ENCODE measurements around the gene EXOC3L1.

EXOC3L1 gene

DNA sequence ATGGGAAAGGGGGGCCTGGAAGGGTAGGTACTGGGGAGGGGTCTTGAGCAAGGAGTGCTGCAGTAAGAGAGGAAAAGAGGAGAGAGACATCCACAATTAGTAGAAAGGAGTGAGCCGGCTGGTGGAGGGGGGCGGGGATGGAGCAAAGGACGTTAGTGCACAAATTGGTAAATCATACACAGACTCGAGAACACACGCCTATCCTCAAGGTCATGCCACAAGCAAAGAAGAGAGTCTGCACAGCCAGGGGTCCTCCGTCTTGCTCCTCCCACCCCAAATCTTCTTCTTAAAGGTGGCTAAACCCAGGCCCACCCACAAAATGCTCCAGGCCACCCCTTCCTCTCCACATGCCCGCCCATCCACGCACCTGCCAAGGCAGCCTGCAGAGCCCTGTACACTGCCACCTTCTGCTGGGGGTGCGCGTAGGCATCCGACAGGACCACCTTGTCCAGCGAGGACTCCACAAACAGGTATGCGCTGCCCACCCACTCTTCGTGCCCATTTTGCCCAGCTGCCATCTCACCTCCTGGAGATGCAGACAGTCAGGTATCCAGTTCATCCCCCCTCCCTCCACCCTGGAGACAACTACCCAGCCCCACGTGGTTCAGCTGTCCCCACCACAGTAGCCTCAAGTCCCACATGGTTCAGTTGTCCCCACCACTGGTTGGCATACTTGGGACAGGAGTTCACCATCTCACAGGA lies 33.6 kb downstream of the EXOC3L1 start:
- H3K4me1 ChIP-seq (ENCODE audit: control insufficient read depth in 1 of 2, insufficient read depth in 2 of 2, low read length in 2 of 2): peaks cover 5 to 32% of the 10 kb centered on the region in 2 donors
- no peaks in the 10 kb centered on the region for H3K27me3 ChIP-seq (ENCODE audit: low read depth, low read length)

DNA sequence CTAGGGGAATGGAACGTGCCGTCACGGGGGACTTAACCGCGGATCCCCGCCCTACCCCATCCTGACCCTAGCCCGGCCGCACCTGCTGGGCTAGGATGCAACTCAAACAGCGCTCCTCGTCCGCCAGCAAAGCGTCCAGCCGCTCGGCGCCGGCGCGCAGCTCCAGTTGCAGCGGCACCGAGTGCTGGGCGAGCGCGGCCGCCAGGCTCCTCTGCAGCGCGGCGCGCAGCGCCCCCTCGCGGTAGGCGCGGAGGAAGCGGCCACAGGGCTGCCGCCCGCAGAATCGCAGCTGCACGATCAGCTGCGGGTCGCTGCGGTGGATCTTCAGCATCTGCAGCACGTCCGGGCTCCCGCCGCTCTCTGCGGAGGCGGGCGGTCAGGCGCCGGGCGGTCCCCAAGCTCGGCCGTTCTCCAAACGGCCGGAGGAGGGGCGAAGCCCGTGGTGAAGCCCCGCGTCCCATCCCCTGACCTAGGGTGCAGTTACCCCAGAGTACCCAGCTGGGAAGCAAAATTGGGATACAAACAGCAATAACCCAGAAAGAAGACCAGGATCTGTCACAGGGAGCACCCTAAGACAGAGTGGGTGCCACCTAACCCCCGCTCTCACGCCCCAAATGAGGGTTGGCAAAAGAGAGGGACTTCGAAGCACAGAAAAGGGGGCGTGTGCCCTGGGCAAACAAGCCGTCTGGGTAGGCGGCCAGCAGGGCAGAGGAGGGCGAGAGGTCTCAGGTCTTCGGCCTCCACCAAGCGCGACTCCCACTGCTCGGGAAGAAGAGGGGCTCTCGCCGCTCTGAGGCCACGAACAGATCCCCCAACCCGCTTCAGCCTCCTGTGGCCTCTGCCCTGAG lies 34.4 kb downstream of the EXOC3L1 start:
- no peaks in the 10 kb centered on the region for H3K36me3 ChIP-seq (ENCODE audit: control insufficient read depth in 1 of 2, insufficient read depth in 2 of 2, low read length in 2 of 2)
- no peaks in the 10 kb centered on the region for H3K27me3 ChIP-seq (ENCODE audit: low read depth, low read length)
- H3K9me3 ChIP-seq (ENCODE audit: control insufficient read depth in 1 of 2, low read length in 2 of 2): no peaks in the 10 kb centered on the region
- H3K4me1 ChIP-seq (ENCODE audit: control insufficient read depth in 1 of 2, insufficient read depth in 2 of 2, low read length in 2 of 2): peaks cover 3 to 33% of the 10 kb centered on the region in 2 donors
- peak overlapping the region in 1 of 2 donors; percentile 54 for H3K4me3 ChIP-seq (ENCODE audit: low read depth in 1 of 2, low read length in 2 of 2)
- no peak overlapping the region for H3K27ac ChIP-seq (ENCODE audit: low read length)

More for the DNA sequence above, 33.6 kb downstream of the EXOC3L1 start:
- Histone ChIP-seq H3K27ac (ENCODE audit: low read length) (no peak overlapping the region), H3K4me3 (ENCODE audit: low read depth in 1 of 2, low read length in 2 of 2) (no peak overlapping the region), H3K36me3 (ENCODE audit: control insufficient read depth in 1 of 2, insufficient read depth in 2 of 2, low read length in 2 of 2) (no peaks in the 10 kb centered on the region), H3K9me3 (ENCODE audit: control insufficient read depth in 1 of 2, low read length in 2 of 2) (no peaks in the 10 kb centered on the region)

GRCh38 chr16:67154578-67155294 lies 35.2 kb downstream of the EXOC3L1 start:
- peaks cover 3 to 40% of the 10 kb centered on the region in 2 donors for H3K4me1 ChIP-seq (ENCODE audit: control insufficient read depth in 1 of 2, insufficient read depth in 2 of 2, low read length in 2 of 2)

DNA sequence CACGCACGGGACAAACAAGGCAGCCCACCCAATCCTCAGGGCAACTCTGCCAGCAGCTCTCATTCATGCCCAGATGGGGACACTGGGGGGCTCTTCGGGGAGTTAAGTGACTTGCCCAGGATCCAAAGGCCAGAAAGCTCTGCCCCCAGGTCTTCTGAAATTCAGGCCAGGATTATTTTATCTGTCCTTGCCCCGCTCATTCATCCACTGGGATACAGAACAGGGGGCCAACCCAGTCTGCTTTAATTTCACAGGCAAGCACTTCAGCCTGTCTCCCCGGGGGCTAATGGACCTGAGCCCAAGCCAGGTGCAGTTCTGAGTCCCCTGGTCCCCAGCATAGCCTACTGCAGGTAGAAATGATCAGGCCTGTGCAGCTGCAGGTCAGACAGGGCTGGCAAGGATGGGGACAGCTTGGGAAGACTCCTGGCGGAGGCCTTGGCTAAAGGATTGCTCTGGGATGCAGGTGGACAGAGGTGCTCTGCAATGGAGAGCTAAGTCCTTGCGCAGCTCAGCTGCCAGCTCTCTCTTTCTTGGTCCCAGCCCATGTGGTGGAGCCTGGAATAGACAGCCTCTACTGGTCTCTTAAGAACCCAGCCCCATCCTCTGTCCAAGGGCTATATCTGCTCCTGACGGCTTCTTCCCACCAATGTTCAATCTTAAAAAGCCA lies 38.4 kb downstream of the EXOC3L1 start:
- peaks cover 13 to 24% of the 10 kb centered on the region in 2 donors for H3K36me3 ChIP-seq (ENCODE audit: control insufficient read depth in 1 of 2, insufficient read depth in 2 of 2, low read length in 2 of 2)
- no peaks in the 10 kb centered on the region for H3K9me3 ChIP-seq (ENCODE audit: control insufficient read depth in 1 of 2, low read length in 2 of 2)
- H3K4me3 ChIP-seq (ENCODE audit: low read depth in 1 of 2, low read length in 2 of 2): peak overlapping the region; percentile 61 to 82
- H3K27me3 ChIP-seq (ENCODE audit: low read depth, low read length): no peaks in the 10 kb centered on the region
- H3K4me1 ChIP-seq (ENCODE audit: control insufficient read depth in 1 of 2, insufficient read depth in 2 of 2, low read length in 2 of 2): peaks cover 0 to 32% of the 10 kb centered on the region in 2 donors
- H3K27ac ChIP-seq (ENCODE audit: low read length): no peak overlapping the region

More at GRCh38 chr16:67154578-67155294, 35.2 kb downstream of the EXOC3L1 start:
- no peaks in the 10 kb centered on the region for H3K9me3 ChIP-seq (ENCODE audit: control insufficient read depth in 1 of 2, low read length in 2 of 2)
- H3K27me3 ChIP-seq (ENCODE audit: low read depth, low read length): no peaks in the 10 kb centered on the region
- no peaks in the 10 kb centered on the region for H3K36me3 ChIP-seq (ENCODE audit: control insufficient read depth in 1 of 2, insufficient read depth in 2 of 2, low read length in 2 of 2)
- no peak overlapping the region for H3K27ac ChIP-seq (ENCODE audit: low read length)
- H3K4me3 ChIP-seq (ENCODE audit: low read depth in 1 of 2, low read length in 2 of 2): peak overlapping the region in 1 of 2 donors; percentile 54

GRCh38 chr16:67150833-67151396 lies 39.0 kb downstream of the EXOC3L1 start, which contains the start of gene B3GNT9:
TSS of gene B3GNT9 (minus strand) at chr16:67150998. CDS start at chr16:67150485, 513 bp downstream.
- peaks cover 0 to 32% of the 10 kb centered on the region in 2 donors for H3K4me1 ChIP-seq (ENCODE audit: control insufficient read depth in 1 of 2, insufficient read depth in 2 of 2, low read length in 2 of 2)
- no peaks in the 10 kb centered on the region for H3K27me3 ChIP-seq (ENCODE audit: low read depth, low read length)
- peak within 1 kb of the TSS; percentile 61 to 82 for H3K4me3 ChIP-seq (ENCODE audit: low read depth in 1 of 2, low read length in 2 of 2)
- no peaks in the 10 kb centered on the region for H3K9me3 ChIP-seq (ENCODE audit: control insufficient read depth in 1 of 2, low read length in 2 of 2)
- H3K27ac ChIP-seq (ENCODE audit: low read length): no peak within 1 kb of the TSS
- H3K36me3 ChIP-seq (ENCODE audit: control insufficient read depth in 1 of 2, insufficient read depth in 2 of 2, low read length in 2 of 2): peaks cover 20 to 31% of the 10 kb centered on the region in 2 donors

GRCh38 chr16:67150047-67150832 lies 39.7 kb downstream of the EXOC3L1 start:
- Histone ChIP-seq H3K27ac (ENCODE audit: low read length) (no peak overlapping the region), H3K4me1 (ENCODE audit: control insufficient read depth in 1 of 2, insufficient read depth in 2 of 2, low read length in 2 of 2) (peaks cover 0 to 25% of the 10 kb centered on the region in 2 donors), H3K4me3 (ENCODE audit: low read depth in 1 of 2, low read length in 2 of 2) (peak overlapping the region; percentile 61 to 82), H3K27me3 (ENCODE audit: low read depth, low read length) (no peaks in the 10 kb centered on the region), H3K9me3 (ENCODE audit: control insufficient read depth in 1 of 2, low read length in 2 of 2) (no peaks in the 10 kb centered on the region), H3K36me3 (ENCODE audit: control insufficient read depth in 1 of 2, insufficient read depth in 2 of 2, low read length in 2 of 2) (peaks cover 26 to 38% of the 10 kb centered on the region in 2 donors)

DNA sequence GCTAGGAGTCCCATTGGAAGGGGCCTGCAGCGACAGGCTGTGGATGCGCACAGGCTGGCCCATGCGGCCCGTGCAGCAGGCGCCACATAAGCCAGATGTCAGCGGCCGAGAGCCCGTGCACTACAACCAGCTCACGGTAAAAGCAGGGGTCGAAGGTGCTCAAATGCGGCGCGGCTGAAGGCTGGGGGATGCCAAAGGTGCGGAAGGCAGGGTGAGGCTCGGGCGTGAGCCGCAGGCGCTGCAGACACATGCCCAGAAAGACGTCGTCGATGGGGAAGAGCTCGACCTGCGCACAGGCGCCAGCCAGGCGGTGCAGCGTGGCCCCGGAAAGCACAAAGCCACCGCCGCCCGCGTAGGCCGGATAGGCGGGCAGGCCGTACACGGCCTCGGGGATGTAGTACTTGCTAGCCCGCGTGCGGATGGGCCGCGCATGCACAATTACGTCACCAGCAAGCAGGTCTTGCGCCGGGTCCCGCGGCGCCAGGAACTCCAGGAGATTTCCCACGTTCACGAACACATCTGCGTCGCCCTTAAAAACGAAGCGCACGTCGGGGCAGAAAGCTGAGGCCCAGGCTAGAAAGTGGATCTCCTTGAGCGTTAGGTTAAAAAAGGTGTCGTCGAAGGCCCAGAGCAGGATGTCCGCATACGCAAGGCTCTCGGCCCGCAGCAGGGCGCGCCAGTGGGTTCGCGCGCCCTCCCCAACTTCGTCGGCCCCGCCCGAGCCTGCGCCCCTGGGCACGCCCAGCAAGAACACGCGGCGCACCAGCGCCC lies 40.5 kb downstream of the EXOC3L1 start:
- Histone ChIP-seq H3K4me1 (ENCODE audit: control insufficient read depth in 1 of 2, insufficient read depth in 2 of 2, low read length in 2 of 2) (peaks cover 0 to 18% of the 10 kb centered on the region in 2 donors), H3K9me3 (ENCODE audit: control insufficient read depth in 1 of 2, low read length in 2 of 2) (no peaks in the 10 kb centered on the region), H3K36me3 (ENCODE audit: control insufficient read depth in 1 of 2, insufficient read depth in 2 of 2, low read length in 2 of 2) (peaks cover 34 to 46% of the 10 kb centered on the region in 2 donors), H3K27me3 (ENCODE audit: low read depth, low read length) (no peaks in the 10 kb centered on the region), H3K27ac (ENCODE audit: low read length) (no peak overlapping the region), H3K4me3 (ENCODE audit: low read depth in 1 of 2, low read length in 2 of 2) (no peak overlapping the region)

DNA sequence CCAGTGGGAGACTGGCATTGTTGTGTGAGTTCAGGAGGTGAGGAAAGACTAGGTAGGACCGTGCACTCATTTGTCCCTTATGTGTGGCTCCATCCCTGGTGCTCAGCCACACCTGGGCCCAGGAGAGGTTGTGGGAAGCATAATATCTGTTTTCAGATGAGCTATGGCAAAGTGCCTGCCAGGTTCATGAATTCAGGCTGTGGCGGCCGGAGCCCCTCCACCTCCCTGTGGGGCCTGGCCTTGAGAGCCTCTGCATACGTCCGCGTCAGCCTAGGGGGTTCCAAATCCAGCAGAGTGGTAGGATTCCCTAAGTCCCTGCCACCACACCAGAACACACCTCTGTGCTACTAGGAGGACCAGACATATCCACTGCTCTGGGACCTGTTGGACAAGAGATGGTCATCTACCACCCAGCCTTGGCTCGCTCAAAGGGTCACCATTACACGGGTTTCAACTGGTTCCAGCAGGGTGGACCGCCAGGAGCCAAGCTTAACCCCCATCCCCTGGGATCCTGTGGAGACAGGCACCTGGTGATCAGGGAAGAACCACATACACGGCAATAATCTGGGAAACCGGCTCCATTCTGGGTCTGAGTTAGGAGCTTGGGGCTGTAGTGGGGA lies 41.2 kb downstream of the EXOC3L1 start:
- H3K27ac ChIP-seq (ENCODE audit: low read length): no peak overlapping the region
- H3K9me3 ChIP-seq (ENCODE audit: control insufficient read depth in 1 of 2, low read length in 2 of 2): no peaks in the 10 kb centered on the region
- no peak overlapping the region for H3K4me3 ChIP-seq (ENCODE audit: low read depth in 1 of 2, low read length in 2 of 2)
- H3K4me1 ChIP-seq (ENCODE audit: control insufficient read depth in 1 of 2, insufficient read depth in 2 of 2, low read length in 2 of 2): peaks cover 0 to 17% of the 10 kb centered on the region in 2 donors
- peaks cover 40 to 52% of the 10 kb centered on the region in 2 donors for H3K36me3 ChIP-seq (ENCODE audit: control insufficient read depth in 1 of 2, insufficient read depth in 2 of 2, low read length in 2 of 2)
- no peaks in the 10 kb centered on the region for H3K27me3 ChIP-seq (ENCODE audit: low read depth, low read length)

GRCh38 chr16:67148221-67148620 lies 41.7 kb downstream of the EXOC3L1 start:
- Histone ChIP-seq H3K4me3 (ENCODE audit: low read depth in 1 of 2, low read length in 2 of 2) (no peak overlapping the region), H3K4me1 (ENCODE audit: control insufficient read depth in 1 of 2, insufficient read depth in 2 of 2, low read length in 2 of 2) (peaks cover 0 to 17% of the 10 kb centered on the region in 2 donors), H3K27ac (ENCODE audit: low read length) (no peak overlapping the region), H3K27me3 (ENCODE audit: low read depth, low read length) (no peaks in the 10 kb centered on the region), H3K9me3 (ENCODE audit: control insufficient read depth in 1 of 2, low read length in 2 of 2) (no peaks in the 10 kb centered on the region), H3K36me3 (ENCODE audit: control insufficient read depth in 1 of 2, insufficient read depth in 2 of 2, low read length in 2 of 2) (peaks cover 44 to 56% of the 10 kb centered on the region in 2 donors)

Measured in muscle layer of duodenum (tissue), 2 donors.